Stomach (tissue), 4 donors: ENCODE data around the gene CCDC6.

ENCODE experiments used
- POLR2A ChIP-seq, 4 donors: fragments of 450-650 bp; IDR thresholded peaks; one replicate each; pipeline ENCODE4 v1.6.1; 2016; ENCODE audit warnings: antibody characterized with exemption in 4 of 4, control low read depth in 2 of 4, mild to moderate bottlenecking in 1 of 4, moderate library complexity in 1 of 4
- POLR2AphosphoS5 ChIP-seq, 3 donors: sonication (generic); formaldehyde crosslinking; IDR thresholded peaks; one replicate each; pipeline ENCODE4 v1.6.1; 2016; ENCODE audit warnings: antibody characterized with exemption in 3 of 3
- TF ChIP-seq, protein P1 (sequence below), 7 experiments: fragments of 450-650 bp in 4 of 7; fragments of 200-600 bp in 3 of 7; sonication (generic) in 3 of 7; IDR thresholded peaks; one replicate each; pipeline ENCODE4 v1.5.1; 2016 to 2019; ENCODE audit warnings: antibody characterized with exemption in 7 of 7, control low read depth in 2 of 7, mild to moderate bottlenecking in 1 of 7

DNA sequence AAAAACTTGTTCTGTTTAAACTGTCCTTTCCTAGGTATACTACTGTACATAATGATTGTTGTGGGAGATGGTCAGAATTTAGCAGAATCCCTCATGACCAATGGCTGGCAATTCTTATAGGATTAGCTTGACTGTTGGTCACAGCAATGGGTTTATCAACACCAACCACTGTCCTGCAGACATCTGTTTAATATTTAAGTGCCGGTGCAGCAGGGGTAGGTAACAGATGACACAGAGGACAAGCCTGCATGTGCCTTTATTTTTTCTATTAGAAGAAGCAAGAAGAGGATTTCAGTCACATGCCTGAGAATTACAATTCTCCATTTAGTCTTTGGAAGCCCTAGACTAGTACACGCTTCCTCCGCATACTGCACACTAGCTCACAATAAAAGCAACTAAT, 48.4 kb downstream of the CCDC6 start:
- TF ChIP-seq, protein P1, sequence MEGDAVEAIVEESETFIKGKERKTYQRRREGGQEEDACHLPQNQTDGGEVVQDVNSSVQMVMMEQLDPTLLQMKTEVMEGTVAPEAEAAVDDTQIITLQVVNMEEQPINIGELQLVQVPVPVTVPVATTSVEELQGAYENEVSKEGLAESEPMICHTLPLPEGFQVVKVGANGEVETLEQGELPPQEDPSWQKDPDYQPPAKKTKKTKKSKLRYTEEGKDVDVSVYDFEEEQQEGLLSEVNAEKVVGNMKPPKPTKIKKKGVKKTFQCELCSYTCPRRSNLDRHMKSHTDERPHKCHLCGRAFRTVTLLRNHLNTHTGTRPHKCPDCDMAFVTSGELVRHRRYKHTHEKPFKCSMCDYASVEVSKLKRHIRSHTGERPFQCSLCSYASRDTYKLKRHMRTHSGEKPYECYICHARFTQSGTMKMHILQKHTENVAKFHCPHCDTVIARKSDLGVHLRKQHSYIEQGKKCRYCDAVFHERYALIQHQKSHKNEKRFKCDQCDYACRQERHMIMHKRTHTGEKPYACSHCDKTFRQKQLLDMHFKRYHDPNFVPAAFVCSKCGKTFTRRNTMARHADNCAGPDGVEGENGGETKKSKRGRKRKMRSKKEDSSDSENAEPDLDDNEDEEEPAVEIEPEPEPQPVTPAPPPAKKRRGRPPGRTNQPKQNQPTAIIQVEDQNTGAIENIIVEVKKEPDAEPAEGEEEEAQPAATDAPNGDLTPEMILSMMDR (IDR thresholded peaks at IDR 0.05): no peak
- TF ChIP-seq POLR2A (IDR thresholded peaks at IDR 0.05) (no peak), POLR2AphosphoS5 (IDR thresholded peaks at IDR 0.05) (no peak)
